Upper lobe of left lung (tissue), 6 donors: ENCODE data around the gene ATG16L1. TPM values are rescaled to one million over a fixed set of nuclear protein-coding genes. Genes with fewer than 3 reads are reported as not detected.
A peak's percentile ranks its signal among the peaks of the same experiment; 100 is the strongest.

Experiments
- ATAC-seq, 2 donors: fragments of 200-7000 bp; cut with Tn5 transposase; one replicate each; pipeline ENCODE4 v1.9.1; 2022; ENCODE audit warnings: mild to moderate bottlenecking in 2 of 2, moderate library complexity in 2 of 2; ENCODE audit not compliant: low FRiP score in 2 of 2
- DNase-seq, 2 donors: peaks; one replicate each; pipeline ENCODE4 v3.0.0-alpha.2; 2019 to 2020
- H3K27ac ChIP-seq, 4 donors: fragments of 200-600 bp; sonication (generic); one replicate each; pipeline ENCODE4 v1.5.1; 2016 to 2019
- H3K27me3 ChIP-seq, 4 donors: fragments of 200-600 bp; sonication (generic); one replicate each; pipeline ENCODE4 v1.5.1; 2017 to 2019
- H3K36me3 ChIP-seq, 4 donors: fragments of 200-600 bp; sonication (generic); one replicate each; pipeline ENCODE4 v1.5.1; 2016 to 2019
- H3K4me1 ChIP-seq, 4 donors: fragments of 200-600 bp; sonication (generic); one replicate each; pipeline ENCODE4 v1.5.1; 2018 to 2019
- H3K4me3 ChIP-seq, 4 donors: fragments of 200-600 bp; sonication (generic); one replicate each; pipeline ENCODE4 v1.5.1; 2017 to 2019; ENCODE audit warnings: mild to moderate bottlenecking in 2 of 4, moderate library complexity in 1 of 4
- H3K9me3 ChIP-seq, 4 donors: fragments of 200-600 bp; sonication (generic); one replicate each; pipeline ENCODE4 v1.5.1; 2018 to 2019
- CTCF ChIP-seq, 6 experiments: fragments of 450-650 bp in 4 of 6; fragments of 200-600 bp in 2 of 6; sonication (generic) in 2 of 6; IDR thresholded peaks; one replicate each; pipeline ENCODE4 v1.5.1; 2016 to 2019; ENCODE audit warnings: antibody characterized with exemption in 6 of 6
- EP300 ChIP-seq, 4 donors: sonication (generic); formaldehyde crosslinking; IDR thresholded peaks; one replicate each; pipeline ENCODE4 v1.5.1; 2017; ENCODE audit warnings: antibody characterized with exemption in 4 of 4, control low read depth in 2 of 4
- POLR2A ChIP-seq, 4 donors: fragments of 450-650 bp; IDR thresholded peaks; one replicate each; pipeline ENCODE4 v1.5.1; 2016 to 2017; ENCODE audit warnings: antibody characterized with exemption in 4 of 4, mild to moderate bottlenecking in 2 of 4
- POLR2AphosphoS5 ChIP-seq, 2 donors: sonication (generic); formaldehyde crosslinking; IDR thresholded peaks; one replicate each; pipeline ENCODE4 v1.5.1; 2017; ENCODE audit warnings: antibody characterized with exemption in 2 of 2
- WGBS, 2 donors: methylation state at CpG; one replicate each; pipeline ENCODE4 v1.1.5; 2017 to 2018; 5-methylcytosine and 5-hydroxymethylcytosine counted together
- total RNA-seq, 6 donors: library from RNA; depleted of rRNA in 4 of 6; stranded (reverse); fragments of >200 nt in 4 of 6; gene quantifications; one replicate each; pipeline versions ENCODE4 v1.1.0 to v1.2.1, GENCODE V29; 2016 to 2021
- donor health status: DM: no; HTN: no; CAD: no; lungs with moderate emphysema.
- donor health status: DM: no; HTN: yes; CAD: no; lungs with severe emphysema.

Gene ATG16L1
- total RNA-seq, result 10 to 100 TPM; 22.8 to 33.3 (median 26.4) TPM

- WGBS, 2 donors, result 0 to 1% methylated on average over 29 to 33 of the region's 75 CpGs
- peaks cover 11 to 40% (median 16%) of the 10 kb centered on the region in 4 donors for H3K4me1 ChIP-seq
- H3K9me3 ChIP-seq, result no peaks in the 10 kb centered on the region
- H3K36me3 ChIP-seq, result peaks cover 0 to 10% (median 5%) of the 10 kb centered on the region in 4 donors
- H3K27me3 ChIP-seq, result no peaks in the 10 kb centered on the region
- DNase-seq, result peak; percentile 97
- H3K27ac ChIP-seq, result peak within 1 kb of the TSS; percentile 88 to 94 (median 90)
- H3K4me3 ChIP-seq, result peak within 1 kb of the TSS; percentile 96 to 99 (median 96)
- peak; percentile 100 for ATAC-seq
- TF ChIP-seq POLR2AphosphoS5 (IDR thresholded peaks at IDR 0.05), result peak; percentile 83 to 89
- peak; percentile 85 to 99 (median 95) for TF ChIP-seq CTCF (IDR thresholded peaks at IDR 0.05)
- peak in 2 of 4 donors; percentile 52 to 87 for TF ChIP-seq POLR2A (IDR thresholded peaks at IDR 0.05)
- peak in 1 of 4 donors; percentile 6 for TF ChIP-seq EP300 (IDR thresholded peaks at IDR 0.05)
These were observed at the start of gene ATG16L1 for GRCh38 chr2:233251306-233252116. TSS of gene ATG16L1 (plus strand) at chr2:233251673. CDS start at chr2:233251828, 155 bp downstream.

GRCh38 chr2:233202531-233202944, 48.9 kb upstream of the ATG16L1 start:
- TF ChIP-seq EP300 (IDR thresholded peaks at IDR 0.05), result no peak
- TF ChIP-seq POLR2A (IDR thresholded peaks at IDR 0.05), result no peak
- TF ChIP-seq POLR2AphosphoS5 (IDR thresholded peaks at IDR 0.05), result no peak
- no peak for TF ChIP-seq CTCF (IDR thresholded peaks at IDR 0.05)
- H3K9me3 ChIP-seq, result peaks cover 0 to 8% (median 0%) of the 10 kb centered on the region in 4 donors
- H3K27ac ChIP-seq, result no peak overlapping the region
- H3K27me3 ChIP-seq, result no peaks in the 10 kb centered on the region
- DNase-seq (no peak), ATAC-seq (peak in 1 of 2 donors; percentile 41)
- H3K36me3 ChIP-seq, result peaks cover 4 to 75% (median 26%) of the 10 kb centered on the region in 4 donors
- H3K4me3 ChIP-seq, result no peak overlapping the region
- WGBS, 2 donors, result 73 to 75% methylated on average over 4 to 5 of the region's 5 CpGs
- H3K4me1 ChIP-seq, result no peaks in the 10 kb centered on the region

GRCh38 chr2:233203060-233203459, 48.4 kb upstream of the ATG16L1 start:
- ATAC-seq, result no peak

GRCh38 chr2:233204286-233204936, 47.1 kb upstream of the ATG16L1 start:
- WGBS, 2 donors, result 88 to 90% methylated on average over 10 to 47 of the region's 50 CpGs
- Histone ChIP-seq H3K27ac (no peak overlapping the region), H3K36me3 (peaks cover 4 to 57% (median 13%) of the 10 kb centered on the region in 4 donors), H3K9me3 (peaks cover 0 to 8% (median 0%) of the 10 kb centered on the region in 4 donors), H3K4me3 (no peak overlapping the region), H3K27me3 (no peaks in the 10 kb centered on the region), H3K4me1 (peaks cover 0 to 3% (median 0%) of the 10 kb centered on the region in 4 donors)
- TF ChIP-seq EP300 (IDR thresholded peaks at IDR 0.05), result no peak
- TF ChIP-seq POLR2AphosphoS5 (IDR thresholded peaks at IDR 0.05), result no peak
- no peak for TF ChIP-seq POLR2A (IDR thresholded peaks at IDR 0.05)
- no peak for TF ChIP-seq CTCF (IDR thresholded peaks at IDR 0.05)
- ATAC-seq, result no peak
- DNase-seq, result peak in 1 of 2 donors; percentile 85

More at GRCh38 chr2:233203060-233203459, 48.4 kb upstream of the ATG16L1 start:
- peaks cover 0 to under 1% (median 0%) of the 10 kb centered on the region in 4 donors for H3K4me1 ChIP-seq
- WGBS, 2 donors, result 97 to 100% methylated on average over 5 of the region's 5 CpGs
- no peak overlapping the region for H3K4me3 ChIP-seq
- DNase-seq, result no peak
- H3K27ac ChIP-seq, result no peak overlapping the region
- TF ChIP-seq POLR2AphosphoS5 (IDR thresholded peaks at IDR 0.05) (no peak), POLR2A (IDR thresholded peaks at IDR 0.05) (no peak), EP300 (IDR thresholded peaks at IDR 0.05) (no peak), CTCF (IDR thresholded peaks at IDR 0.05) (no peak)
- H3K36me3 ChIP-seq, result peaks cover 4 to 71% (median 21%) of the 10 kb centered on the region in 4 donors
- no peaks in the 10 kb centered on the region for H3K27me3 ChIP-seq
- H3K9me3 ChIP-seq, result peaks cover 0 to 8% (median 0%) of the 10 kb centered on the region in 4 donors
